GM19324 (cell line): Measurements from ENCODE around the gene ODAD3.
"Not testable (repeated sequence)": the region's sequence is repeated elsewhere in the genome, so short reads cannot be mapped to it uniquely, and the experiment has no call there.

ENCODE experiments used
- ATAC-seq: cut with Tn5 transposase; IDR thresholded peaks from one replicate; pipeline ENCODE4 v1.9.1; 2021; ENCODE audit warnings: mild to moderate bottlenecking, moderate library complexity; ENCODE audit not compliant: unreplicated experiment, low FRiP score

The ODAD3 gene

DNA sequence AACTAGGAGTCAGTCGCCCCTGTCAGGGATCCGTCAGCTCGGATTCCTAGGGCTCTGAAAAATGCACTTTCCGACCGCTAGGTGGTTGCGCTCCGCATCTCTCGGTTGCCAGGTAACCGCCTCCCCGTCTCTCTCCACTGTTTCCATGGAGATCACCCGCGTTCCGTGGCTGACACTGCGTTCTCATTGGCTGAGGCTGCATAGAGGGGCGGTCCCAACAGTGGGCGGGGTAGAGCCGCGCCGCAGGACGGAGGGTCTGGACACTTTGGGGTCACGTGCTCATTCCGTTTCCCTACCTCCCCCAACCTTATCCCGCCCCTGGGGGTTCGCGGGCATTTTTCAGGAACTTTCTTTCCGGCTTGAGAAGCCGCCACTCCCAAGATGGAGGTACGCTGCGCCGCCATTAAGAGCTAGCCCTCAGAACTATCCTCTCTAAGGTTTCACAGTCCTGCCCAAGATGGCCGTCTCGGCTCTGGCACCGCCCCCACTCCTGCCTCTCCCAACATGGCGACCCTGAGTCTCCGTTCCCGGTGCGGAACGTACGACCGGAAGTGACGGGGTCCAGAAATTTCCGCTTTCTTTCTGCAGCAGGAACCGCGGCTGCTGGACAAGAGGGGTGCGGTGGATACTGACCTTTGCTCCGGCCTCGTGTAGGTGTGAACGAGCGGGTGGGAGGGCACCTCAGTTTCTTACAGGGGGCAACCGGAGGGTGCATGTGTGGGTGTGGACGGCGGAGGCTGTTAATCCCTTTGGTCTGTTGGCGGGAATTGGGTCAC, at the start of gene ODAD3, which contains the start of gene PRKCSH:
Gene ODAD3 (minus strand): TSS at position 65 of the 776 bp plus-strand sequence. CDS start 105 bp downstream, outside the sequence.
Gene PRKCSH (plus strand): TSS at position 579 of the 776 bp plus-strand sequence. CDS start 483 bp downstream, outside the sequence.
- ATAC-seq = peak; percentile 91

DNA sequence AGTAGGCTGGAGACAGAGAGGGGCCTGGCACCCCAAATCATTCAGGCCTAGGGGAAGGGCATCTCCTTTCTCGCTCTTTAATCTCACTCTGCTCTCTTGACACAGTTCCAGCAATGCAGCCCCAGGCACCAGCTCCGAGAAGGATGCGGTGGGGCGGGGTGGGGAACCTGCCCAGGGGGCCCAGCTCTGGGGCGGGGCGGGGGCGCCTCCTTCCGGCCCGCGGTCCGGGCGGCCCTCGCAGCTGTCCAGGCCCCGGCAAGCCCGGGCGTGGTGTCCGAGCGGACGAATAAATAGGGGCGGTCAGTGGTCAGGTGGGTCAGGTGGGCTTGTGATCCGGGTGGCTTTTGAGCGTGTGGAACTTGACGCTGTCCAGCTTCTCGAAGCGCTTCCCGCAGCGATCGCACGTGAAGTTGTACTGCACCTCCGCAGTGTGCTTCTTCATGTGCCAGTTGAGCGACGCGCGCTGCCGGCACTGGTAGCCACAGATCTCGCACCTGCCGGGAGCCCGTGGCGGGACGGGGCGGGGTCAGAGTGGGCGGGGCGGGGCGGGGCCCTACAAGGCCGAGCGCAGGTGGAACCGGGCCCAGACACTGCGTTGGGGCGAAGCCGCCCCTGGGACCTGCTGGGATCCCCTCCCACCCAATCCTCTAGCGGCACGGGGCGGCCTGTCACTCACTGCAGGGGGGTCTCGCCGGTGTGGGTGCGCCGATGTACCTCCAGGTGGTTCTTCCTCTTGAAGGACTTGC, 48.6 kb upstream of the ODAD3 start:
- ATAC-seq = no peak

DNA sequence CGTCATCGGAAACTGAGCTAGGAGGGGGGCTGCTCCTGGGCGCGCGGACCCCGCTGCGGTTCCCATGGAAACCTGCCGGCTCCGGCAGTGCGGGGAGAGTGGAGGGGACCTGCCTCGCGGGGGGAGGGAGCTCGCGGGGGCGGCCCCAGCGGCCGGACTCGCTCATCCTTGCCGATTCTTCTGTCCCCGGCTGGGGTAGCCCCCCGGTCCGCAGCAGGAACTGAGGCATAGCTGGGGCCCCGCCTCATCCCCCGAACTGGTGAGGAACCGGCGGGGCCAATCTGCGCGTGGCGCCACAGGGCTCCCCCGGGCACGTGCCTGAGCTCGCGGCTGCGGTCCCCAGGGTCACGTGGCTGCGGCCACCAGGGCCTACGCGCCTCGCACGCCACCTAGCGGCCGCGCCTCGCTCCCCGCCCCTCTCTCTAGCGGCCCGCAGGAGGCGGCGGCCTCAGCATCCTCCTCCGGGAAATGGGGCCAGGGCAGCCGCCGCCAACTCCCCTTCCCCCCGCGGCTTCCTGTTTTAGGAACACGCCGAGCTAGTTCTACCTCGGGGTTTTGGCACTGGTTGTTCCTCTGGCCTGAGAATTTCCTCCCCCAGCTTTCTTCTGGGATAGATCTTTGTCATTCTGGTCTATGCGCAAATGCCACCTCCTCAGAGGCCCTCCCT, 47.6 kb upstream of the ODAD3 start:
- peak; percentile 70 for ATAC-seq

DNA sequence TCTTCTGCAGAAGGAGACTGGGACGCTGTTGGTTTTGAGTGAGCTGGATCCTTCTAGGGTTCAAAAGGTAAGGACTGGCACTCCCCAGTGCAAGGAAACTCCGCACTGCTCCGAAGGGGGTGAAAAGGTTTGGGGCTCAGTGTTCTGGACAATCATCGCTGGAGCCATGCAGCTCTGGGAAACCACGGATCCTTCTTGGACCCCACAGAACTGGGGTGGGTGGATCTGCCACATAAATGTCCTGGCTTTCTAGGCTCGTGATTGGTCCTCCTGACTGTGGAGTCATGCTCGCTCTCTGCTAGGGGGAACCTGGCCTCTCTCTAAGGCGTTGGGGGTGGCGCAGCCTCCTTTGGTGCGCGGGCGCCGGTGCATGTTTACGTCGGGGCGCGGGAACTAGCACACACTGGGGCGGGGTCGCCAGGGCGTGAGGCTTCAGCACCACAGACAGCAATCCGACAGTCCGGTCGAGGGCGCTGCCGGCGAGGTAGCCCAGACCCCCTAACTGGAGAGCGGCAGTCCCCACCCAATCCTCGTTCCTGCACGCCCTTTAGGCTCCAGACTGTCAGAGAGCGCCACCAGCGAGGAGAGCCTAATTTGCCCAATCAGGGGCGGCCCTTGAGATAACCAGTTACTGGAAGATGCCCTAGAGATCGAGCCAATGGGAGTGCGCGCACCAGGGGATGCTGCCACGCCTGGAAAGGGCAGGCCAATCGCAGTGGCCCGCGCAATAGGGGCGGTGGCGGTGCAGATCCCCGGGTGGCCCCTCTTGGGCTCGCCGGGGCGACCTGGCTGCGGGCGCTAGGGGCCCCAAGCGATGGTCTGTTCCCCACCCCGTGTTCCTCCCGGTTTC, 46.8 kb upstream of the ODAD3 start:
- ATAC-seq = peak; percentile 31

DNA sequence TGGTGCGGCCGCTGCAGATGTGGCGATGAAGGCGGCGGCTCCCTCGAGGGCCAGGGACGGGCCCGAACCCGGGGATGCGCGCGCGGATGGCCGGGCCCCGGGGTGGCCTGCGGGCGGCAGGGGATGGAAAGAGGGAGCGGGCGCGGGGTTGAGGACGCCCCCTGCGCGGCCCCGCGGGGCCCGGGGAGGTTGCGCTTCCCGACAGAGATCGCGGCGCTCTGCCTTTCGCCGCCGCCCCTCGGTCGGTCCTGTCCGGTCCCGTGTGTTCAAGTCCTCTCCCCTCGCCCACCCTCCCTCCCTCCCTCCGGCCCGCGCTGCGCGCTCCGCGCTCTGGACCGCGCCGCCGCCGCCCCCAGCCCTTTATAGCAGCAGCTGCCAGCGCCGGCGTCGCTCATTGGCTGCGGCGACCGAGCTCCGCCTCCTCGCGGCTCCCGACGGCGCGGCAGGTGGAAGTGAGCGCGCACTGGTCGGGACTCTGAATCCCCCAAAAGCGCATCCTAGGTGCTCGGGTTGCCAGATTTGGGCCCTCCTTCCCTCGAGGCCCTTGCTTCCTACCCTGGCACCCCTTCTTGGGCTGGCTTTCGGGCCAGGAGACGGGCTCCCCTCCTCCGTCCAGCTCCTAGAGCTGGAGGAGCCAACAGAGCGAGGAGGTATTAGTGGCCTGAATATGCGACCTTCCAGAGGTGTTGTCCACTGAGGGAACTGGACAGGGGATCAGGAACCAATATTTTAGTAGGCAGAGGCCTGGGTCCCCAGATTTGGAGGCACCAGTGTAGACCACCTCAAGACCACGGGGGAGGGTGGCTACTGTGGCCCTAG, 46.0 kb upstream of the ODAD3 start, which contains the start of gene ELAVL3:
Gene ELAVL3 (minus strand): TSS at position 332 of the 819 bp plus-strand sequence. CDS start 438 bp downstream, outside the sequence.
- ATAC-seq = no peak

DNA sequence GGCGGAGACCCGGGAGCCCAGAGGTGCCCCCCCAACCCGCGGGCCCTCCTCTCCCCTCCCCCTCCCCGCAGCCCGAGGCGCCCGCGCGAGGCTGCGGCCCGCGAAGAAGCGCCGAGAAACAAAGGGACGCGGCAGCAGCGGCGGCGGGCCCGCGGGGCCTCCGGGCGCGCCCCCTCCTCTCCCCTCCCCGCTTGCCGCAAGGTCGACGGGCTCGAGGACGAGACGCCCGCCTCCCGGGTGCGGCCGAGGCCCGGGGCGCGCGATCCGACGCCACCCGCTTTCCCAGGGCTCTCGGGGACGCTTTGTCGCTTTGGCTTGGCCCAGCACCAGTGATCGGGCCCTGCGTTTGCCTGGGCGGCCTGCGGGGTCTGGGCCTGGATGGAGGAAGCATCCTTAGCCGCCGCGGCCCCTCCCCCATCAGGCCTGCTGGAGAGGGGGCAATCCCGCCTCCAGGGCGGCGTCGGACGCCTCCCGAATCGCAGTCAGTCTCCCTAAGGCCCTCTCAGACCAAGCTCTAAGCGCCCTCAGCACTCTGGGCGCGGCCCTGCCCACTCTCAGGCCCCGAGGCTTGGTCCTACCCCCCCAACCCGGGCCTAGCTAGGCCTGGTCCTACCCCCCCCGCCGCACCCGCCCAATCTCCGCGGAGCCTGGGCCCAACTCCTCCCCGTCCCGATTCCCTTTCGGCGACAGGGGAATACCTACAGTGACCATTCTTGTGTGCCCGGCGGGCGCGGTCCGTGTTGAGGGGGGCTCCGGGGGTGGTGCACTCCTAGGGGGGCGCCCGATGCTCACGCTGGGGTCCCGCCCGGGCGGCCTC, 45.2 kb upstream of the ODAD3 start:
- ATAC-seq = no peak

DNA sequence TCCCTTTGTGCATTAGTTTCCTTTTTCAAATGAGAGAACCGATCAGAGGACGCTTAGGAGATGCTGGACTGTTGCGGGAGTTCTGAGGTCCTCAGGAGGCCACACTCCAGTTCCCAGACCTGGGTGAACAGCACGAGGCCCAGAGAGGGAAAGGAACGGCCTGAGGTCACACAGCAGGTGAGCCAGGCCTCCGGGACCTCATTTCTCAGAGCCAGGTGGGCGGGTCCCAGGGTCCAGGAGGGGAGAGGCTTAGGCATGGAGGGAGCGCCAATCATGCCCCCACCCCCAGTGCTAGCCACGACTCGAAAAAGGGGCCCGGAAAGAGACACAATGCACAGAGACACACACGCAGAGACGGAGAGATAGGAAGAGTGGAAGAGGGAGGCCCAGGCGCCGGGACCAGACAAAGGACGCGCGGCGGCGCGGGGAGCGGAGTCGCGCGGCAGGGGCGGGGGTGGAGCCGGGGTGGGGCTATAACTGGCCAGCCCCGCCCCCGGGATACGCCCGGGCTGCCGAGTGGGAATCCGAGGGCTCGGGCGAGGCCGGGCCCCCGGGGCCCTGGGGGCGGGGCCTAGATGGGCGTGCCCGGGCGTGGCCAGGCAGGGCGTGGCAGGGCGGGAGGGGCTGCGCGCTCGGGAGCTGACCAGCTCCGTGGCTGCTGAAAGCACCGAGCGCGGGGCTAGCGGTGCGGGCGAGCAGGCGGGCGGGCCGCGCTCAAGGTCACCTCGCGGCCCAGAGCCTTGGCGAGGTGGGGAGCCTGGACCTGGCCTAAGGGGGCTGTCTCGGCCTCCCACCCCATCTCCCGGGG, 44.4 kb upstream of the ODAD3 start:
- ATAC-seq = no peak

DNA sequence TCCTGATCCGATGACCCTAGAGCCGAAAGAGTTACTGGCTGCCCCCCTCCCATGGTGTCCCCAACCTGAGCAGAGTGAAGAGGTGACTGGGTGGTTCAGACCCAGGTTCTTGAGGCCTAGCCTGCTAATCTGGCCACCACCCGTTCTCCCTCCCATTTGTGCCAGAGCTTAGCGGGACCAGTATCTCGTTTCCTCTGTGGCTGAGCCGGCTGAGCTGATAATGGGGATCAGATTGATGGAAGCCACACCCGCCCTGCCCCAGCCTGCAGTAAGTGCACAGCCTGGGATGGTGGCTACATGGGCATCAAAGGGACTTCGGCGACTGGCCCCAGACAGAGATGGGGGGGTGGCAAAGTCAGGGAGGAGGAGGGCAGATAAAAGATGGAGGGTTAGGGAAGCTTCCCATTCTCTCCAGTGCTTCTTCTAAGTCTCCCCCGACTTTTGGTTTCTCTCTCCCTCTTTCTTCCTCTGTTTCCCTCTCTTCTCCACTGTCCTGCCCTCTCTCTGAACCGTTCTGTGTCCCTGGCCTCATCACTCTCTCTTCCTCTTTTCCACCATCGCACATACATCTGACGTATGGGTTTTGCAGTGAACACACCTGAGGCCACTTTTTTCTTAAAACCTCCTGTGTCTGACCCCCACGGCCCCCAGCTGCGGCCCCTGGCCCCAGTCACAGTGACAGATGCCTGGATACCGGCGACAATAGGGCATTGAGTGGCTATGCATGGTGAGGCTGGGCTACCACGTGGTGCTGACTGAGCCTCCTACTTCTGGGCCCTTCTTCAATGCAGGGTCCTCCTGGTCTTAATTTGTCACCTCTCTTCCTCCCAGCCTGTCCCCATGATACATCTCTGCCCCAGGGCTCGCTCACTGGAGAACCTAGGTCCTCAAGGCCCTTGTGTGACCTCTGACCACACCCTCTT, 43.5 kb upstream of the ODAD3 start:
- no peak for ATAC-seq

DNA sequence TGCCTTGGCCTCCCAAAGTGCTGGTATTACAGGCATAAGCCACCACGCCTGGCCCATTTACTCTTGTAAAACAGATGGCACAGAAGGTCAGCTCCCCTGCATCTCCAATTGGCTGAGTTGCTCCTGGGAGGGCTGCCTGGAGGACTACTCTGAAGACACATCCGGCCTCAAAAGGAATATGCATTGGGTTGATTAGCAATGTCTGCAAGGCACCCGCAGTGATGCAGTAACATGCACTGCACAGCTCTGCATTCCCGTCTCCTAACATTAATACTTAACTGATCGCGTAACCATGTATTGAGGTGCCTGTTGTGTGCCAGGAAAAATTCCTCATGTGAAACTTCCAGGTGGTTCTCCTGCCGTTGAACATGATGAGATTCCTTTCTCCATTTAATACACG, 40.9 kb upstream of the ODAD3 start:
- no peak for ATAC-seq

DNA sequence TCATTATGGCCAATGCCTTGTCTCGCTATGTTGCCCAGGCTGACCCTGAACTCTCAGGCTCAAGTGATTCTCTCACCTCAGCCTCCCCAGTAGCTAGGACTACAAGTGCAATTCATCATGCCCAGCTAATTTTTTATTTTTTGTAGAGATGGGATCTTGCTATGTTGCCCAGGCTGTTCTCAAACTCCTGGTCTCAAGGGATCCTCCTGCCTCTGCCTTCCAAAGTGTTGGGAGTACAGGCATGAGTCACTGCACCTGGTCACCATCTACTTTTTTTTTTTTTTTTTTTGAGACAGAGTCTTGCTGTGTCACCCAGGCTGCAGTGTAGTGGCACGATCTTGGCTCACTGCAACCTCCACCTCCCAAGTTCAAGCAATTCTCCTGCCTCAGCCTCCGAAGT, 40.4 kb upstream of the ODAD3 start:
- ATAC-seq = not testable (repeated sequence)

DNA sequence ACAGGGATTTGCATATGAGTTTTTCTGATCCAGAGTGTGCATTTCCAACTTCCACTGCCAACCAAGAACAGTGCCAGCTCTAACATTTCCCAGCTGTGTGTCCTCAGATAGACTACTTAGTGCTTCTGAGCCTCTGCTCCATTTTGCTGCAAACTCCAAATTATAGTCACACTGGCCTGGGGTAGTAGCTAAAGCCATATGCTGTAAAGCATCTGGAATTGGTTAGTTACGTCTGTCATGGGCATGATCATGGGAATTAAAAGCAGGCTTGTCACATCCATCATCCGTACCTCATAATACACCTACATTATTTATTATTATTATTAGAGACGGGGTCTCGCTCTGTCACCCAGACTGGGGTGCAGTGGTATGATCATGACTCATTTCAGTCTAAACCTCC, 38.8 kb upstream of the ODAD3 start:
- no peak for ATAC-seq

DNA sequence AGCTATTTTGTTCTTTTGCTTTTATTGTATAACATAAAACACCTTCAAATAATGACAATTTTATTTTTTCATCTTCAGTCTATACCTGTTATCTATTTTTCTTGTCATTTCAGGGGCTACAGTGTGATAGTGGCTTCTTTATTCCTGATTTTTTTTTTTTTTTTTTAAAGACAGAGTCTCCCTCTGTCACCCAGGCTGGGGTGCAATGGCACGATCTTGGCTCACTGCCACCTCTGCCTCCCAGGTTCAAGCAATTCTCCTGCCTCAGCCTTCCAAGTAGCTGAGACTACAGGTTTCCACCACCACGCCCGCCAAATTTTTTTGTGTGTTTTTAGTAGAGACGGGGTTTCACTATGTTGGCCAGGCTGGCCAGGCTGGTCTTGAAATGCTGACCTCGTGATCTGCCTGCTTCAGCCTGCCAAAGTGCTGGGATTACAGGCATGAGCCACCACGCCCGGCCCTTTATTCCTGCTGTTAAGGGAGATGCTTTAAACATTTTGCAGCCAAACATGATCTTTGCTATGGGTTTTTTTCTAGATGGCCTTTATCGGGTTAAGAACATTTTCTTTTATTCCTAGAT, 33.4 kb upstream of the ODAD3 start:
- ATAC-seq = not testable (repeated sequence)

DNA sequence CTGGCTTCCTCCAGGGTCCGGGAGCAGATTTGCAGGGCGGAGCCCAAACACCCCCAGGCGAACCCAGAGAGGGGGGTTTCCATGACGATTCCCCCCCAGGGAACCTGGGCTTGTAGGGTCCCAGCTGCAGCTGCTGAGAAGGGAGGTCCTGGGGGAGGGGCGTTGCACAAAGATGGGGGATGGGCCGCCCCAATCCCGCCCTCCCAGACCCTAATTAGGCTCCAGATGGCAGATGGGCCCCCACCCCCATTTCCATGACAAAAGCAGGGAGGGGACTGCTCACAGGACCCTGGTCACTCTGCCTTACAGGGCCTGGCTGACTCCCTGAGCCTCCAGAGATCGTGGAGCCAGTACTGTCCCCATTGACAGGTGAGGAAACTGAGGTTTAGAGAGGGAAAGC, 30.7 kb upstream of the ODAD3 start:
- ATAC-seq = no peak

DNA sequence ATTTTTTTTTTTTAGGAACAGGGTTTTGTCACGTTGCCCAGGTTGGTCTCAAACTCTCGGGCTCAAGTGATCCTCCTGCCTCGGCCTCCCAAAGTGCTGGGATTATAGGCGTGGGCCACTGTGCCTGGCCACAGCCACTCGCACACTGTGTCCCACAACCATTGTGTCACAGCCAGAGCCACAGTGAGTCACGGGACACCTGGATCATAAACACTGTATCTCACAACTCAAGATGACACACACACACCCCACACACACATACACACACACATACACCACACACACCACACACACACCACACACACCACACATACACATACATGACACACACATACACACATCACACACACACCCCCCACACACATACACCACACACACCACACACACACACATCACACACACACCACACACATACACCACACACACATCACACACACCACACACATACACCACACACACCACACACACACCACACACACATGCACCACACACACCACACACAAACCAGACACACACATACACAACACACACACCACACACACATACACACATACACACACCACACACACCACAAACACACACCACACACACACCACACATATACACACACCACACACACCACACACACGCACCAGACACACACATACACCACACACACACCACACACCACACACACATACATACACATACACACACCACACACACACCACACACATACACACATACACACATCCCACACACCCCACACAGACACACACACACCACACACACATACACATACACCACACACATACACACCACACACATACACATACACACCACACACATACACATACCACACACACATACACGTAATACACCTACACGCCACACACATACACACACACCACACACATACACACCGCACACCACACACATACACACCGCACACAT, 29.7 kb upstream of the ODAD3 start:
- no peak for ATAC-seq

DNA sequence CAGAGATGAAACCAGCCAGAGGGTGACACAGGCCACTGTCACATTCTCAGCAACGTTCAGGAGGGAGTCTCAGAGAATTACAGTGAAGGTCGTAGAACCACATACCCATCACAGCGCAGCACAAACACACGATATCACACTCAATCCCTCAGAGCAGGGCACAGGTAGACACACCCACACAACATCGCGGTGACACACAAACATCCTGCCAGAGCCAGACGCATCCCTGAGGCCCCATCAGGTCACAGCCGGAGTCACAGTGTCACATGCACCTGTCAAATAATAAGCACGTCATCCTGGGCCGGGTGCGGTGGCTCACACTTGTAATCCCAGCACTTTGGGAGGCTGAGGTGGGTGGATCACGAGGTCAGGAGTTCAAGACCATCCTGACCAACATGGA, 28.5 kb upstream of the ODAD3 start:
- ATAC-seq = no peak
